NCI-H2029 treated with DMSO at 0.1 percent for 48 hours (cell line): Measurements from ENCODE around the gene SDR39U1.
"Not testable (repeated sequence)": the region's sequence is repeated elsewhere in the genome, so short reads cannot be mapped to it uniquely, and the experiment has no call there.

Experiments
- DNase-seq: peaks from one replicate; lab custom pipeline; 2025; lab: John Stamatoyannopoulos, UW

SDR39U1 gene, protein sequence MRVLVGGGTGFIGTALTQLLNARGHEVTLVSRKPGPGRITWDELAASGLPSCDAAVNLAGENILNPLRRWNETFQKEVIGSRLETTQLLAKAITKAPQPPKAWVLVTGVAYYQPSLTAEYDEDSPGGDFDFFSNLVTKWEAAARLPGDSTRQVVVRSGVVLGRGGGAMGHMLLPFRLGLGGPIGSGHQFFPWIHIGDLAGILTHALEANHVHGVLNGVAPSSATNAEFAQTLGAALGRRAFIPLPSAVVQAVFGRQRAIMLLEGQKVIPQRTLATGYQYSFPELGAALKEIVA

DNA sequence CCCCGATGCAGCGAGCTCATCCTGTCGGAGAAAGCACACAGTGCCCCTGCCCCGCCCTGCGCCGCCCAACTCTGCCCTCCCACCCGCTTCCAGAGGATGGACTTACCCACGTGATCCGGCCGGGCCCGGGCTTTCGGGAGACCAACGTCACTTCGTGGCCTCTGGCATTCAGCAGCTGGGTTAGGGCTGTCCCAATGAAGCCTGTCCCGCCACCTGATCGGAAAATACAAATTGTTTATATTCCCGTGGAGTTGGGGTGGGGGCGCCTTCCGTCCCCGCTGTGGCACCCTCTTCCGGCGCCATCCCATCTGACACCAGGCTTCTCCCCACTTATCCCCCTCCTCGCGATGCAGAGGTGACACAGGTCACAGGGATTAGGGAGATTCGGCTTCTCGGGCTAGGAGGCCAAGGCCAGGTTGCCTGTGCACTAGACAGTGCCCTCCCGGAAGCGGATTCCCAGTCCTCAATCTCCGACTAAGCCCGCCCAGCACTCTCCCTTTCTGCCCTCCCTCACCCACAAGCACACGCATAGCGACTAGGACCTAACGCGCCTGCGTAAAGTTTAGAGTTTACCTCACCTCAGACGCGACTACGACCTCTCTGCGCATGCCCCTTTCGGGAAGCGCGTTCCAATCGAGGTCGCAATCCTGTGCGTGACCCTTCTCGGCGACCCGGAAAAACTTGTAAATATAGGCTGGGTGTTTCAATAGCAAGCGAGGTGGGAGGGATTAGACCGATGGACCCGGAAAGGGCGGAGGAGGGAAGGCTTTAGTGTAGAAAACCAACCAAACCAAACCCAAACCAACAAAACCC lies at the start of gene SDR39U1:
Gene SDR39U1 (minus strand): TSS at position 537 of the 813 bp plus-strand sequence. CDS start 7 bp downstream, at position 530.
- DNase-seq, result peak; percentile 97

DNA sequence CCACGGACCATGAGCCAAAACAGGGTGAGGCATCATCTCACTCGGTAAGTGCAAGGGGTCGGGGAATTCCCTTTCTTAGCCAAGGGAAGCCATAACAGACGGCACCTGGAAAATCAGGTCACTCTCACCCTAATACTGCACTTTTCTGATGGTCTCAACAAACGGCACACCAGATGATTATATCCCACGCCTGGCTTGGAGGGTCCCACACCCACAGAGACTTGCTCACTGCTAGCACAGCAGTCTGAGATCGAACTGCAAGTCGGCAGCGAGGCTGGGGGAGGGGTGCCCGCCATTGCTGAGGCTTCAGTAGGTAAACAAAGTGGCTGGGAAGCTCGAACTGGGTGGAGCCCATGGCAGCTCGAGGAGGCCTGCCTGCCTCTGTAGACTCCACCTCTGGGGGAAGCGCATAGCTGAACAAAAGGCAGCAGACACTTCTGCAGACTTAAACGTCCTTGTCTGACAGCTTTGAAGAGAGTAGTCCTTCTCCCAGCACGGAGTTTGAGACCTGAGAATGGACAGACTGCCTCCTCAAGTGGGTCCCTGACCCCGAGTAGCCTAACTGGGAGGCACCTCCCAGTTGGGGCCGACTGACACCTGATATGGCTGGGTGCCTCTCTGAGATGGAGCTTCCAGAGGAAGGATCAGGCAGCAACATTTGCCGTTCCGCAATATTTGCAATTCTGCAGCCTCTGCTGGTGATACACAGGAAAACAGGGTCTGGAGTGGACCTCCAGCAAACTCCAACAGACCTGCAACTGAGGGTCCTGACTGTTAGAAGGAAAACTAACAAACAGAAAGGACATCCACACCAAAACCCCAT lies 49.2 kb upstream of the SDR39U1 start:
- not testable (repeated sequence) for DNase-seq

DNA sequence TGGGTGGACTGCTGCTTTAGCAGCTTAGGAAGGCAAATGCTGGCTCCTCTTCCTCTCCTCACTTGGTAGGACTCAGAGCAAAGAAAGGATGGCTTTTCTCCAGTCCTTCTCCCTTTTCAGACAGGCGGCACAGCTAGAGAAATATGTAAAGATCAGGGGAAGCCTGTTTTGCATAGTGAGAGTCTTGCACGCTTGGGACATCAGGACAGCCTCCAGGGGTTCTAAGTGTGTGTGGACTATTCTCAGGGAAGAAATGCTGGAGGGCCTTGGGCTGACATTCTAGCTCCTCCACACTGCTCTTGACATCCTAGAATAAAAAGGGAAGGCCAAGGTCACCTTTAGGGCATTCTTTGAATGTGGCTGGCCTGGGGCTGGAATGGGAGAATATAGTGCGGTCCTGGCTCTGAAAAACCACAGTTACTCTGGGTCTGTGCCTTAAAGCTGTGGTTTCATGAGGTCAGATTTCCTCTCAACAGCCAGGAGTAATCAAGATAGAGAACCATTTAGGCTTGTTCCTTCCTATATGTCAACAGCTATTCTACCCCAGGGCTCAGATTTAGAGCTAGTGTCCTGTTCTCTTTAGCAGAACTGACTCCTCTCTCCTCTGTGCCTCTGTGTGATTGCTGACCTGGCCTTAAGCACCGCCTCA lies 41.2 kb upstream of the SDR39U1 start:
- DNase-seq, result no peak

DNA sequence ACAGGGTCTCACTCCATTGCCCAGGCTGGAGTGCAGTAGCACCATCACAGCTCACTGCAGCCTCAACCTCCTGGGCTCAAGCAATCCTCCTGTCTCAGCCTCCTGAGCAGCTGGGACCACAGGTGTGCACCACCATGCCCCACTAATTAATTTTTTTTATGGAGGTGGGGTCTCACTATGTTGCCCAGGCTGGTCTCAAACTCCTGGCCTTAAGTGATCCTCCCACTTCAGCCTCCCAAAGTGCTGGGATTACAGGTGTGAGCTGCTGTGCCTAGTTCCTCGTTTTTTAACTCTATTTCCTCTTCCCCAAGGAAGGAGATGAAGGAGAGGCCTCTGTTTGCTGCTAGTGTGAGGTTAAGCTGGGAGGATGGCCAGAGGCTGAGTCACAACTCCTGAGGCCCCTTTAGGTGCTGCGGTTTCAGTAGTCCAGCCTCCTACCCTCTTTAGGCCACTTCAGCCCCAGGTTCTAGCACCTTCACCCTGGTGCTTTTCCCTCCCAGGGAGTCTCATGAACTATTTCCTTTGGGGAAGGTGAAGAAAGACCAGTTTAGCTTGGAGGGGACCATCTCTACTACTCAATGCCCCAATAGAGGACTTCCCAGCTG lies 40.2 kb upstream of the SDR39U1 start:
- not testable (repeated sequence) for DNase-seq

DNA sequence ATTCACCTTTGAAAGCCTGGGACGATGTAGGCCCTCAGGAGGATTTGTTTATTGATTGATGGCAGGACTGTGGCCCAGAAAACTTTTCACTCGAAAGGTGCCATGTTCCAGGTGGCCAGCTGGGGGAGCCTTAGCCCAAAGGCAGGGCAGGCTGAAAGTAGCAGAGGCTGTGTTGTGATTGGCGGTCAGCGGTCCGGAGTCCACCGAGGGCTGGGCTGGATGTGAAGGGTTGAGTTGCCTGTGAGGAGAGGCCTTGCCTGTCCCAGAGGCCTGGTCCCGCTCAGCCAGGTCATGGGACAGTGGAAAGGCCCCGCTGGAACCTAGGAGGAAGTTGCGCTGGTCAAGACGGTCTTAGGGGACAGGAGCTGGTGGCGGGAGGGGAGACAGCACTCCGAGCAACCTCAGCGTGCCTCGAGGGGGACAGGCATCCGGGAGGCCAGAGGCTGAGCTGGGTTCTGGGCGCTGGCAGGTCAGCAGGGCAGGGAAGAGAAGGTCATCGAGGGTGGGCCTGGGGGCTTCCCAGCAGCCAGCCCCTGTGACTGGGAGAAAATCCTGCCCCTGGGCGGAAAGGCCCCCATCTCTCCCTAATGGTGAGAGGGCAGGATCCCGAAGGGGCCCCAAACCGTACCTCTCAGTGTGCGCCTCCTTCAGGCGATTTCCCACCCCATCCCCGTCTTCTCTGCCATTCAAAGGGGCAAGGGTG lies 39.2 kb upstream of the SDR39U1 start:
- no peak for DNase-seq

DNA sequence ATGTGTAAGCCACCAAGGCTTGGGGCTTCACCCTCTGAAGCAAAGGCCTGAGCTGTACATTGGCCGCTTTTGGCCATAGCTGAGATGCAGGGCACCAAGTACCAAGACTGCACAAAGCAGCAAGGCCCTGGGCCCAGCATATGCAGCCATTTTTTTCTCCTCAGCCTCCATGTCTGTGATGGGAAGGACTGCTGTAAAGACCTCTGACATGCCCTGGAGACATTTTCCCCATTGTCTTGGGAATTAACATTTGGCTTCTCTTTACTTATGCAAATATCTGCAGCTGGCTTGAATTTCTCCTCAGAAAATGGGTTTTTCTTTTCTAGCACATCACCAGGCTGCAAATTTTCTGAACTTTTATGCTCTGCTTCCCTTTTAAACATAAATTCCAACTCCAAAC lies 37.4 kb upstream of the SDR39U1 start:
- not testable (repeated sequence) for DNase-seq

DNA sequence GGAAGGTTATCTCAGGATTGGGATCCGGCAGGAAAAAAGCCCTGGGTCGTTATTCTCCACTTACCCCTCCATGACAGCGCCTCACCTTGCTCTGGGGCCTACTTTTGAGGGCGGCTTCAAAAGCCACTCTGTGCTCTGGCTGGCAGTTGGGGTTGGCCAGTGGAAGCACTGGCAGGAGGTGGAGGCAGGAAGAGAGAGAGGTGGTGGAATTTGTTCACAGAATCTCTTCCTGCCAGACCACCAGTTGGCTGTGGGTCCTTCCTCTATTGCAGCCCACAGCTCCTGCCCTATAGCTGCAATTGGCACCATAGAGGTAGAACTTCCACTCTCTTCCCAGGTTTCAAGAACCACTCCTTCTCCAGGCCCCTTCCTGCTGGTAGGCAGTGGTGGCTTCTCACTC lies 32.7 kb upstream of the SDR39U1 start:
- no peak for DNase-seq

DNA sequence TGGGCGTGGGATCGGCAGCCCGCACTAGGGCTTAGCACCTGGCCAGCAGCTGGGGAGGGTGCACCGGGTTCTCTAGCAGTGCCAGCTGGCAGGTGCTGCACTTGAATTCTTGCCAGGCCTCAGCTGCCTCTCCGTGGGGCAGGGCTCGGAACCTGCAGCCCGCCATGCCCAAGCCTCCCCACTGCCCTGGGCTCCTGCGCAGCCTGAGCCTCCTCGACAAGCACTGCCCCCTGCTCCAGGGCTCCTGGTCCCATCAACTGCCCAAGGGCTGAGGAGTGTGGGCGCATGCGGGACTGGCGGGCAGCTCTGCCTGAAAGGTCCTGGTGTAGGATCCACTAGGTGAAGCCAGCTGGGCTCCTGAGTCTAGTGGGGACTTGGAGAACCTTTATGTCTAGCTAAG lies 30.6 kb upstream of the SDR39U1 start:
- no peak for DNase-seq

DNA sequence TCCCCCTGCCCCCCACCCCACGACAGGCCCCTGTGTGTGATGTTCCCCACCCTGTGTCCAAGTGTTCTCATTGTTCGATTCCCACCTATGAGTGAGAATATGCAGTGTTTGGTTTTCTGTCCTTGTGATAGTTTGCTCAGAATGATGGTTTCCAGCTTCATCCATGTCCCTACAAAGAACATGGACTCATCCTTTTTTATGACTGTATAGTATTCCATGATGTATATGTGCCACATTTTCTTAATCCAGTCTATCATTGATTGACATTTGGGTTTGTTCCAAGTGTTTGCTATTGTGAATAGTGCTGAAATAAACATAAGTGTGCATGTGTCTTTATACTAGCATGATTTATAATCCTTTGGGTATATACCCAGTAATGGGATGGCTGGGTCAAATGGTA lies 27.9 kb upstream of the SDR39U1 start:
- not testable (repeated sequence) for DNase-seq

DNA sequence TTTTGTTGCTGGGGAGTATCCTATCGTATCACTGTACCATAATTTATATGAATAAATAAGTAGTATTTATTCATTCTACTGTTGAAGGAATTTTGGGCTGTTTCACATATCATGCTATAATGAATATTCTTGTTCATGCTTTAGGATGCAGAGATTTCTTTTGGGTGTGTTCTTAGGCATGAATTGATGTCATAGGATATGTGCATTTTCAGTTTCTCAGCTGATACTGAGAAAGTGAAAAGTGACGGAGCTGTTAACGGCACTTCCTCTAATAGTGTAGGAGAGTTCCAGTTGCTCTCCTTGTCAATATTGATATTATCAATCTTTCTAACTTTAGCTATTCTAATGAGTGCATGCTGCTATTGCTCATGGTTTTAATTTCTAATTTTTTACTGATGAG lies 23.2 kb upstream of the SDR39U1 start:
- no peak for DNase-seq

DNA sequence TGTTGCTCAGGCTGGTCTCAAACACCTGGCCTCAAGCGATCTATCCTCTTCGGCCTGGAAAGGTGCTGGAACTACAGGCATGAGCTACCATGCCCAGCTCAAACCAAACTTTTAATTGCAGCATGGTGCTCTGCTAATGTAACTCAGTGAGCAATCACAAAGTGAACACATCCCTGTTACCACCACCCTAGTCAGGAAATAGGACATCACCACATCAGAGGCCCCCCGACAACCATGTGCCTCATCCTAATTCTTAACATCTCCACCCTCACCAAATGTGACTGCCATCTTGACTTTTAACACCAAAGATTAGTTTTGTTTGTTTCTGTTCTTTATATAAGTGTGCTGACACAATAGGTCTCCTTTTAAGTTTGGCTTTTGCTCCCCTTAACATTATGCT lies 22.8 kb upstream of the SDR39U1 start:
- no peak for DNase-seq

DNA sequence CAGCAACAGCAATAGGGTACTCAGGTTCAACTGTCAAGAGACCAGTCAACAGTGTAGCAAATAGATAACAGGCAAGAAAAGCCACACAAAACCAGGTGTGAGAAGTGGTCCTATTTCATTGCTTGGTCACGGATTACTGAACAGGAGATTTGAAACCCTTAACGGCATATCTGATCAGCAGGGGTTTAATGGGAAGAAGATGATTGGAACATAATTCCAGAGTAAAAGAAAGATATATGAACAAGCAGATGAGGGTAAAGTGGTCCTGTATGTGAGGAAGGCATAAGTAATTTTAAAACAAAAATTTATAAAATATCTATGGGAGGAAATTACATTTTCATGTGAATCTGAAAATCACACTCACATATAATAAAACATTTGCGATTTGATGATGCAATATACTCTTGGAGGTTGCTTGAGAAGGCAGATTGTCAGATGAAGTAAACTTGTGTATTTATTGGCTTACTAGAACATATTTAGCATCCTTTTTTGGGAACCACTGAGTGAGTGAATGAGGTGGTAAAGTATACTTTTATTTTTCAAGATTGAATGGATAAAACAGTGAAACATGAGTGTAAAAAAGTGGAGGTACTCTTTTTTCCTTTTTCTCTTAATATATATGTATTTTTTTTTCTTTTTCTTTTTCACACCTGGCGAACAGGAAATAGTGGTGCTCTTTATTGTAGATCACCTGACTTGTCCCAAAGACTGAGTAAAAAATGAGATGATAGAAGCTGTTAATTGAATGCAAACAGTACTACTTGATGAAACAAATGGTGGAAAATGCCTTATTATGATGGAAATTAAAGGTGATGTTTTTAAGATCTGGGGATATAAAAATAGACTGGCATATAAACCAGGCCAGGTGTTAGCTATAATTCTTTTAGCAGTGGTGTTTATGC lies 21.6 kb upstream of the SDR39U1 start:
- peak; percentile 72 for DNase-seq

DNA sequence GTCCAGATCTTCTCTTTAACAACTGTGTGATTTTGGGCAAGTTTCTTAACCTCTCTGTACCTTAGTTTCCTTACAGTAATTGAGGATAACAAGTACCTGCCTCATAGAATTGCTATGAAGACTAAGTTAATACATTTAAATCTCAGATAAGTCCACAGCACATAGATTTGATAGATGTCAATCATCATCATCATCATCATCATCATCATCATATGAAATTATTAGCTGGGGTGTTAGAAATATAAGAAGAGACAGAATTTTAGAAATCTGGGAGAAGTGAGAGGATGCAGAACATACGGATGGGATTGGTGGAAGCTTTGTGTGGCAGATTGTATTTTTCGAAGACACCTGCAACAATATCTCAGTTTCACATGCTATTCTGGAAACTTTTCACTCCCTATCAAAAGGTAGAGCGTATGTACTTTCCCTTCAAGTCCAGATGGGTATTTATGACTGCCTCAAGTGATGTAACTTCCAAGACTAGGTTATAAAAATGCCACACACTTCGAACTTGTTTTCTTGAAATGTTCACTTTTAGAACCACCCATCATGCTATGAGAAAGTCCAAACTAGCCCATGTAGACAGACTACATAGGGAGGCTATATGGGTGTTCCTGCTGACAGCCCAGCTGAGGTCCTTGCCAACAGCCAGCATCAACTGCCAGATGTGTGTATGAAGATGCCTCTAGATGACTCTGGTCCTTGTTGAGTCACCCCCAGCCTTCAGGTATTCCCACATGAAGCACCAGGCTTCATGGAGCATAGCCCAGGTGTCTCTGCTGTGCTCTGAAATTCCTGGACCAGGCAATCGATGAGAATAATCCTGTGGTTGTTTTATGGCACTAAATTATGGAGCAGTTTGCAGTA lies 20.7 kb upstream of the SDR39U1 start:
- DNase-seq, result no peak

DNA sequence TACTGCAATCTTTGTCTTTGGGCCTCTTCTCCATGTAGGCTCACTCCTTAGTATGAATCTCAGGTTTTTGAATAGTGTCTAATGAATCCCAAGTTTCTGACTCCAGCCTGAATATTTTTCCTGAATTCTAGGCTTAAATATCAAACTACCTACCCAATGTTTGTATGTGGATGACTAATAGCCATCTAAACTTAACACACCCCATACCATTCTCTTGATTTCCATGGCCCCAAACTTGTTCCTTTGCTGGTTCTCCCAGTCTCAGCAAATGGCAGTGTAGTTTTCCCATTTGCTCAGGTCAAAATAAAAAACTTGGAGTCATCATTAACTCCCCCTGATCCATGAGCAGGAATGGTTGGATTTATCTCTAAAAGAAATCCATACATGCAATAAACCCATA lies 18.8 kb upstream of the SDR39U1 start:
- DNase-seq, result no peak

DNA sequence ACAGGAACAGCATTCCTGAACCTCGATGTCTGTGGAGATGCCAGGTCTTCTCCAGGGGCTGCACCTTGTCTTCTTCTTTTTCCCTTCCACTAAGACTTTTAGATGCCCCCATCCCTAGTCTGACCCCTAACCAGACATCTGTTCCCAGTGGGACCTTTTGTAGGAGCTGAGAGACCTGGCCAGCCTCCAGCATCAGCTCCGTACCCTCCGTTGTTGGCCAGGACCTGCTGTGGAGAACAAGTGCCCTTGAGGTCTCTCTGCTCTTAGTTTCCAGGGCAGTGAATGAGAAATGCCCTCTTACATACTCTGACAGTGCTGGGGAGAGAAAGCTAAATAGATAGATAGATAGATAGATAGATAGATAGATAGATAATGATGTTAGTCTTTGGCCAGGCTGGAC lies 16.8 kb upstream of the SDR39U1 start:
- DNase-seq, result peak; percentile 21

DNA sequence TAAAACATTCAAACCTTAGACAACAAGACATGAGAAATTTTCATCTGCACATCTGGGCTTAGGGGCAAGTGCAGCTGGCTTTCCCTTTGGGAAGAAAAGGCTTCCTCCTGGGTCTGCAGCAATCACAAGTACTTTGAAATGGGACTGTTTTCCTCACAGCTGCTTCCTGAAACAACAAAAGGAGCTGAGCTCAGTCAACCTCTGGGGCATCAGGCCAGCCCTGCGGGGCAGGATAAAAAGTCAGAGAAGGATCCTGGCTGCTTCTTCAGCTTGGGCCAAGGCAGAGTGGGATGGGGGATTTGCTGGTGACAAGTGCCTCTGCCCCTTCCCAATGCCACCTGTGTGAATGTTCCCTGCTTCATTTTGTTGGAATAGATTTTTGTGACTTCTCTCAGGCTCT lies 16.2 kb upstream of the SDR39U1 start:
- no peak for DNase-seq

DNA sequence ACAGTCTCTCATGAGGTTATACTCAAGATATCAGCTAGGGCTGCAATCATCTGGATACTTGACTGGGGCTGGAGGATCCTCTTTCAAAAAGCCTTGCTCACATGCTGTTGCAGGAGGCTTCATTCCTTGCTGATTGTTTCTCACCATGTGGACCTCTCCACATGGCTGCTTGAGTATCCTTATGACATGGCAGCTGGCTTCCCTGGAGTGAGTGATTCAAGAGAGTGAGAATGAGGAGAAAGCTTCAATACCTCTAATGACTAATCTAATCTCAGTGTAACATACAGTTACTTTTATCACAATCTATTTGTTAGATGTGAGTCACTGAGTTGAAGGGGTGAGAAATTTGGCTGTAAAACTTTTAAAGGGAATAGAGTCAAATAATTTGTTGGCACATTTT lies 14.4 kb upstream of the SDR39U1 start:
- no peak for DNase-seq

DNA sequence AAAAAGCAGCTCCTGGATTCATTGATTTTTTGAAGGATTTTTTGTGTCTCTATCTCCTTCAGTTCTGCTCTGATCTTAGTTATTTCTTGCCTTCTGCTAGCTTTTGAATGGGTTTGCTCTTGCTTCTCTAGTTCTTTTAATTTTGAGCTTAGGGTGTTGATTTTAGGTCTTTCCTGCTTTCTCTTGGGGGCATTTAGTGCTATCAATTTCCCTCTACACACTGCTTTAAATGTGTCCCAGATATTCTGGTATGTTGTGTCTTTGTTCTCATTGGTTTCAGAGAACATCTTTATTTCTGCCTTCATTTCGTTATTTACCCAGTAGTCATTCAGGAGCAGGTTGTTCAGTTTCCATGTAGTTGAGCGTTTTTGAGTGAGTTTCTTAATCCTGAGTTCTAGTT lies 8.3 kb upstream of the SDR39U1 start:
- DNase-seq, result not testable (repeated sequence)
